Testis (tissue), 2 donors: ENCODE results near the gene ZNF32.

Experiments
- CTCF ChIP-seq, 3 experiments: fragments of 450-650 bp in 2 of 3; fragments of 200-600 bp in 1 of 3; sonication (generic) in 1 of 3; IDR thresholded peaks; one replicate each; pipeline ENCODE4 v1.5.1; 2016 to 2019; ENCODE audit warnings: antibody characterized with exemption in 3 of 3, mild to moderate bottlenecking in 2 of 3, moderate library complexity in 1 of 3
- POLR2A ChIP-seq: fragments of 450-650 bp; IDR thresholded peaks from one replicate; pipeline ENCODE4 v1.6.1; 2017; ENCODE audit warnings: antibody characterized with exemption, mild to moderate bottlenecking, moderate library complexity

GRCh38 chr10:43689618-43689954, 40.9 kb upstream of the ZNF32 start:
- TF ChIP-seq CTCF (IDR thresholded peaks at IDR 0.05) (no peak), POLR2A (no peak)
